SK-N-SH (cell line): ENCODE measurements around the gene ADAD2. TPM values are rescaled to one million over a fixed set of nuclear protein-coding genes. Genes with fewer than 3 reads are reported as not detected.

Experiments
- CTCF ChIA-PET: fragments of 300-600, 350-600 bp; formaldehyde crosslinking; extraction: SDS; loops from one replicate; lab custom pipeline; 2021; lab: Yijun Ruan, JAX
- POLR2A ChIA-PET: fragments of 350-600 bp; sonication (Branson Sonifier 250); formaldehyde crosslinking; extraction: SDS; loops from one replicate; lab custom pipeline; 2020; ENCODE audit warnings: antibody characterized with exemption, inconsistent platforms; lab: Yijun Ruan, JAX
- DNase-seq: peaks from one replicate; pipeline ENCODE4 v3.0.0; 2012
- H2AFZ ChIP-seq: fragments of 200-600 bp; sonication (generic); 2 replicates; pipeline ENCODE4 v1.8.1; 2016; ENCODE audit warnings: antibody characterized with exemption, mild to moderate bottlenecking, low read depth
- H3F3A ChIP-seq: fragments of 200-600 bp; sonication (generic); replicated peaks from 2 replicates; pipeline ENCODE3; 2016; ENCODE audit warnings: antibody characterized with exemption, mild to moderate bottlenecking; ENCODE audit not compliant: insufficient read depth
- H3K27ac ChIP-seq, 2 experiments: fragments of 200-500 bp in 1 of 2; fragments of 200-600 bp in 1 of 2; sonication (Bioruptor generic) in 1 of 2; sonication (generic), shearing (Covaris generic) in 1 of 2; 2 replicates each; pipeline versions ENCODE4 v1.5.1 to v1.6.1; 2014 to 2016; ENCODE audit warnings: low read depth in 2 of 2, inconsistent platforms in 1 of 2, low read length in 1 of 2, mild to moderate bottlenecking in 1 of 2, mixed read lengths in 1 of 2
- H3K27me3 ChIP-seq: fragments of 200-600 bp; sonication (generic), shearing (Covaris generic); 2 replicates; pipeline ENCODE4 v1.6.1; 2016; ENCODE audit warnings: mixed run types; ENCODE audit not compliant: insufficient read depth
- H3K36me3 ChIP-seq, 2 experiments: fragments of 200-500 bp in 1 of 2; fragments of 200-600 bp in 1 of 2; sonication (Bioruptor generic) in 1 of 2; sonication (generic) in 1 of 2; replicated peaks in 1 of 2; 2 replicates each; pipeline versions ENCODE3 to v1.5.1; 2014 to 2016; ENCODE audit warnings: low read length in 1 of 2, mild to moderate bottlenecking in 1 of 2; ENCODE audit not compliant: insufficient read depth in 2 of 2, control insufficient read depth in 1 of 2
- H3K4me1 ChIP-seq, 2 experiments: fragments of 200-500 bp in 1 of 2; fragments of 200-600 bp in 1 of 2; sonication (Bioruptor generic) in 1 of 2; sonication (generic), shearing (Covaris generic) in 1 of 2; 2 replicates each; pipeline versions ENCODE4 v1.5.1 to v1.6.1; 2014 to 2016; ENCODE audit warnings: low read depth in 1 of 2, low read length in 1 of 2, mixed run types in 1 of 2; ENCODE audit not compliant: insufficient read depth in 2 of 2, control insufficient read depth in 1 of 2
- H3K4me2 ChIP-seq: fragments of 200-600 bp; sonication (generic), shearing (Covaris generic); 2 replicates; pipeline ENCODE4 v1.6.1; 2017; ENCODE audit warnings: mixed run types
- H3K4me3 ChIP-seq, 2 experiments: fragments of 200-500 bp in 1 of 2; fragments of 200-600 bp in 1 of 2; sonication (Bioruptor generic) in 1 of 2; sonication (generic), shearing (Covaris generic) in 1 of 2; 2 replicates each; pipeline versions ENCODE4 v1.5.1 to v1.8.1; 2014 to 2016; ENCODE audit warnings: low read depth in 2 of 2, inconsistent platforms in 1 of 2, low read length in 1 of 2, mild to moderate bottlenecking in 1 of 2, mixed read lengths in 1 of 2, moderate library complexity in 1 of 2
- H3K79me2 ChIP-seq: fragments of 200-600 bp; sonication (generic); 2 replicates; pipeline ENCODE4 v1.8.1; 2017; ENCODE audit warnings: mild to moderate bottlenecking; ENCODE audit not compliant: insufficient read depth
- H3K9ac ChIP-seq: fragments of 200-600 bp; sonication (generic); 2 replicates; pipeline ENCODE4 v1.6.1; 2017; ENCODE audit warnings: mixed run types
- H3K9me2 ChIP-seq: fragments of 200-600 bp; sonication (generic); 2 replicates; pipeline ENCODE4 v1.6.1; 2017; ENCODE audit warnings: mixed run types
- H3K9me3 ChIP-seq: fragments of 200-600 bp; sonication (generic); 2 replicates; pipeline ENCODE4 v1.6.1; 2017; ENCODE audit warnings: mixed run types, mild to moderate bottlenecking, moderate library complexity
- H4K20me1 ChIP-seq: fragments of 200-600 bp; sonication (generic); 2 replicates; pipeline ENCODE4 v1.6.1; 2017; ENCODE audit warnings: mild to moderate bottlenecking, mixed run types; ENCODE audit not compliant: insufficient read depth
- EP300 ChIP-seq, 2 experiments: IDR thresholded peaks; 2 replicates each; pipeline versions ENCODE4 v1.4.0 to v1.6.1; 2012; ENCODE audit warnings: borderline replicate concordance in 1 of 2, low read depth in 1 of 2, low read length in 1 of 2
- FOSL2 ChIP-seq: IDR thresholded peaks from 2 replicates; pipeline ENCODE4 v1.4.0; 2012; ENCODE audit warnings: low read depth, mild to moderate bottlenecking, moderate library complexity, borderline replicate concordance
- GATA2 ChIP-seq: sonication (generic); formaldehyde crosslinking; IDR thresholded peaks from 2 replicates; pipeline ENCODE4 v1.5.0; 2020; ENCODE audit warnings: mild to moderate bottlenecking, missing genetic modification reagents
- MAX ChIP-seq: IDR thresholded peaks from 2 replicates; pipeline ENCODE4 v1.4.0; 2012; ENCODE audit warnings: low read depth
- MEF2A ChIP-seq: IDR thresholded peaks from 2 replicates; pipeline ENCODE4 v1.4.0; 2012; ENCODE audit warnings: low read depth, borderline replicate concordance
- MXI1 ChIP-seq: IDR thresholded peaks from 2 replicates; pipeline ENCODE4 v1.6.1; 2012; ENCODE audit warnings: mild to moderate bottlenecking, low read depth, low read length, improper control_type of control experiment
- RAD21 ChIP-seq: IDR thresholded peaks from 2 replicates; pipeline ENCODE4 v1.6.1; 2012; ENCODE audit warnings: mild to moderate bottlenecking, low read length
- RFX5 ChIP-seq: IDR thresholded peaks from 2 replicates; pipeline ENCODE4 v1.6.1; 2012; ENCODE audit warnings: mild to moderate bottlenecking, improper control_type of control experiment, low read length
- USF2 ChIP-seq: fragments of 150-350 bp; IDR thresholded peaks from 2 replicates; pipeline ENCODE4 v1.6.1; 2017; ENCODE audit warnings: antibody characterized with exemption, low read length, low read depth, borderline replicate concordance
- YY1 ChIP-seq: IDR thresholded peaks from 2 replicates; pipeline ENCODE4 v1.4.0; 2012; ENCODE audit warnings: low read depth, mild to moderate bottlenecking
- WGBS: methylation state at CpG from one replicate; pipeline ENCODE4 v1.1.6; 2017; ENCODE audit warnings: low lambda C conversion rate; 5-methylcytosine and 5-hydroxymethylcytosine counted together
- polyA plus RNA-seq, 3 experiments: library from polyadenylated mRNA; depleted of rRNA; stranded (reverse); fragments of >200 nt; gene quantifications; 2 replicates each; pipeline ENCODE4 v1.2.3, GENCODE V29; 2012

Gene ADAD2
- polyA plus RNA-seq, 1 of the 3 experiments (the other 2 are of a cell fraction), result not detected

GRCh38 chr16:84239141-84239769 is 48.3 kb downstream of the ADAD2 start:
- Histone ChIP-seq H3K9me3 (no peaks in the 10 kb centered on the region), H3K27ac (no peak overlapping the region), H2AFZ (no peak overlapping the region), H3F3A (no peaks in the 10 kb centered on the region), H3K4me3 (no peak overlapping the region), H3K36me3 (no peaks in the 10 kb centered on the region), H3K9me2 (no peaks in the 10 kb centered on the region), H4K20me1 (no peaks in the 10 kb centered on the region), H3K4me2 (no peak overlapping the region), H3K9ac (no peak overlapping the region), H3K4me1 (peaks cover 0 to 19% of the 10 kb centered on the region in 2 experiments; a peak in 1 of 4 replicates), H3K79me2 (no peaks in the 10 kb centered on the region), H3K27me3 (no peaks in the 10 kb centered on the region; the same call in 1 of the 2 replicates)
- TF ChIP-seq RFX5 (no peak), MAX (no peak), MEF2A (no peak), YY1 (no peak), RAD21 (peak; percentile 18; the same call in 1 of the 2 replicates), EP300 (IDR thresholded peaks at IDR 0.05; ENCODE audit: borderline replicate concordance in 1 of 2, low read depth in 1 of 2, low read length in 1 of 2) (no peak), USF2 (no peak)
- DNase-seq, result no peak
- ChIA-PET POLR2A (no interaction called here), CTCF (interaction anchor here (1.1 to 1.7 kb wide), 4 partner anchors 18 to 272 kb away, joined by 3 to 5 read pairs (median 4); partner anchors contain the start of gene TAF1C)
- 69% methylated on average over 10 of the region's 10 CpGs for WGBS

DNA sequence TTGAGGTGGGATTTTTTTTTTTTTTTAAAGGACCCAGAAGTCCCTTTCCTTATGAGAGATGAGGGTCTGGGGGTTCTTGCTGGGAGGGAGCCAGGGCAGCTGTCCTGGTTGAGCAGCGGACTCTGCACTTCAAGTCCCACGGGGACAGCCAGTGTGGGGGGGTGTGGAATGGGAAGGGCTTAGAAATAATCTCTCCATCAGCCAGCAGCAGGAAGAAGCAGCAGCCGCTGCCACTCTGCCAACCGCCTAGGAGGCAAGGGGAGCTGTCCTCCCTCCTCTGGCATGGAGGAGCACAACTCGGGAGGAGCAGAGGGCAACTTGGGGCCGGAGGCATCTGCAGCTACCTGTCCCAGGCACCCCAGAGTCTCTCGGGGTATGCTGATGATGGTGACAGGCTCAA is 49.0 kb downstream of the ADAD2 start, which contains the start of gene KCNG4:
Gene KCNG4, minus strand, starts transcription at position 104 of the 400 bp plus-strand sequence. CDS start 2,527 bp downstream, outside the sequence.
- peak; percentile 75 for DNase-seq
- H3K27ac ChIP-seq, result no peak within 1 kb of the TSS
- no peaks in the 10 kb centered on the region for H3K9me2 ChIP-seq
- no peaks in the 10 kb centered on the region for H3K9me3 ChIP-seq
- 23% methylated on average over 2 of the region's 7 CpGs for WGBS
- H3F3A ChIP-seq, result no peaks in the 10 kb centered on the region
- no peak within 1 kb of the TSS for H3K4me3 ChIP-seq
- H3K9ac ChIP-seq, result no peak within 1 kb of the TSS
- H3K4me1 ChIP-seq, result peaks cover 0 to 13% of the 10 kb centered on the region in 2 experiments; a peak in 1 of 4 replicates
- no peaks in the 10 kb centered on the region; the same call in 1 of the 2 replicates for H3K27me3 ChIP-seq
- no peaks in the 10 kb centered on the region for H3K79me2 ChIP-seq
- CTCF ChIA-PET, result interaction anchor here (1.0 to 1.7 kb wide), 2 partner anchors 53 to 64 kb away, joined by 4 to 5 read pairs; partner anchors contain the start of gene TAF1C
- no peaks in the 10 kb centered on the region for H4K20me1 ChIP-seq
- H3K4me2 ChIP-seq, result no peak within 1 kb of the TSS
- no peak for TF ChIP-seq MXI1
- no peak for TF ChIP-seq FOSL2
- peak; percentile 68 for TF ChIP-seq GATA2 (CRISPR knock-in tag)
- no peak for TF ChIP-seq RFX5
- POLR2A ChIA-PET, result no interaction called here
- H2AFZ ChIP-seq, result no peak within 1 kb of the TSS
- H3K36me3 ChIP-seq, result no peaks in the 10 kb centered on the region
